SU-DHL-6 (cell line): Measurements from ENCODE around the gene ZNF423.

Source experiments
- H2AFZ ChIP-seq: fragments of 200-600 bp; sonication (generic); 2 replicates; pipeline ENCODE4 v1.6.1; 2014; ENCODE audit warnings: low read depth, mild to moderate bottlenecking, moderate library complexity, mixed read lengths, antibody characterized with exemption, low read length; ENCODE audit not compliant: severe bottlenecking
- H3F3A ChIP-seq: fragments of 200-600 bp; shearing (Covaris generic); 2 replicates; pipeline ENCODE4 v1.6.0; 2016; ENCODE audit warnings: antibody characterized with exemption, mild to moderate bottlenecking; ENCODE audit not compliant: insufficient read depth
- H3K27ac ChIP-seq: fragments of 200-600 bp; sonication (generic); 2 replicates; pipeline ENCODE4 v1.5.1; 2016; ENCODE audit warnings: low read depth, mild to moderate bottlenecking, low read length, moderate library complexity, mixed read lengths
- H3K27me3 ChIP-seq: fragments of 200-600 bp; sonication (generic), shearing (Covaris generic); 2 replicates; pipeline ENCODE4 v1.6.0; 2014; ENCODE audit warnings: mild to moderate bottlenecking, low read length
- H3K36me3 ChIP-seq: fragments of 200-600 bp; sonication (generic); 2 replicates; pipeline ENCODE4 v1.6.1; 2014; ENCODE audit warnings: mild to moderate bottlenecking, low read length, mixed read lengths
- H3K4me2 ChIP-seq: fragments of 300-600, 200-600 bp; shearing (Covaris generic), sonication (generic); 2 replicates; pipeline ENCODE4 v1.6.0; 2014; ENCODE audit warnings: low read length, low read depth, mild to moderate bottlenecking; ENCODE audit not compliant: poor library complexity, severe bottlenecking
- H3K4me3 ChIP-seq: fragments of 200-600 bp; sonication (generic); 2 replicates; pipeline ENCODE4 v1.5.1; 2014; ENCODE audit warnings: antibody characterized with exemption, low read length, mild to moderate bottlenecking, mixed read lengths; ENCODE audit not compliant: insufficient read depth, poor library complexity, severe bottlenecking
- H3K79me2 ChIP-seq: fragments of 200-600 bp; sonication (generic); 2 replicates; pipeline ENCODE4 v1.6.1; 2014; ENCODE audit warnings: mild to moderate bottlenecking, low read length, moderate library complexity; ENCODE audit not compliant: insufficient read depth
- H3K9ac ChIP-seq: fragments of 200-600 bp; sonication (generic); 2 replicates; pipeline ENCODE4 v1.7.0; 2014; ENCODE audit warnings: mild to moderate bottlenecking, low read length
- H3K9me2 ChIP-seq: fragments of 200-600 bp; sonication (generic); replicated peaks from 2 replicates; pipeline ENCODE4 v1.6.1; 2014; ENCODE audit warnings: low read length; ENCODE audit not compliant: insufficient read depth
- H3K9me3 ChIP-seq: fragments of 200-600 bp; sonication (generic); 2 replicates; pipeline ENCODE4 v1.6.1; 2014; ENCODE audit warnings: low read length, mixed read lengths; ENCODE audit not compliant: insufficient read depth
- H4K20me1 ChIP-seq: fragments of 200-600 bp; sonication (generic); 2 replicates; pipeline ENCODE4 v1.6.1; 2014; ENCODE audit warnings: low read depth, mild to moderate bottlenecking, antibody characterized with exemption, low read length, moderate library complexity, mixed read lengths
- CTCF ChIP-seq: fragments of 200-600 bp; sonication (generic); IDR thresholded peaks from one replicate; pipeline ENCODE4 v1.5.1; 2017; ENCODE audit warnings: antibody characterized with exemption, mild to moderate bottlenecking, low read length, moderate library complexity; ENCODE audit not compliant: insufficient read depth, poor library complexity, severe bottlenecking
- EZH2phosphoT487 ChIP-seq: fragments of 200-600 bp; sonication (generic), shearing (Covaris generic); conservative IDR thresholded peaks from 2 replicates; pipeline ENCODE4 v1.6.1; 2018; ENCODE audit warnings: mild to moderate bottlenecking, antibody characterized with exemption, low read length, moderate library complexity, mixed read lengths

The ZNF423 gene

DNA sequence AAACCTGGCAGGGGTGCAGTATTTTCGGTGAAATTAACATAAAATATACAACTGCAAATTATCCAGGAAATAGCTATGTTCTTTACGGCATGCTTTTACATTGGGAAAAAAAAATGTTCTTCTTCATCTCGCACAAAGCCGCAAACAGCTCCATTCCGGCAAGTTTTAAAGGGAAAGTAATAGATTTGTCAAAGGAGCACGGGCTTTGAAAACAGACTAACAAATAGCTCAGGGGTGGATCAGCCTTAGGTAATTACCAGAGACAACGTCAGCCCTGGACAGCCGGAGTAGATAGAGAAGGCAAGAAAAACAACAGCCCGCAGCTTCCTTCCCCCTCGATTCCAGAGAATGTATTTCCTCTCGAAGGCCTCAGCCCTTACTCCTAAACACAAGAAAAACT lies 259.8 kb downstream of the ZNF423 start:
- TF ChIP-seq CTCF: no peak
- Histone ChIP-seq H3K9ac (no peak overlapping the region), H3K36me3 (no peaks in the 10 kb centered on the region), H3K27me3 (no peaks in the 10 kb centered on the region), H3K9me2 (no peaks in the 10 kb centered on the region), H2AFZ (no peak overlapping the region), H3K79me2 (no peaks in the 10 kb centered on the region), H4K20me1 (no peaks in the 10 kb centered on the region), H3F3A (no peaks in the 10 kb centered on the region), H3K27ac (no peak overlapping the region), H3K4me2 (no peak overlapping the region), H3K9me3 (no peaks in the 10 kb centered on the region), H3K4me3 (no peak overlapping the region)

DNA sequence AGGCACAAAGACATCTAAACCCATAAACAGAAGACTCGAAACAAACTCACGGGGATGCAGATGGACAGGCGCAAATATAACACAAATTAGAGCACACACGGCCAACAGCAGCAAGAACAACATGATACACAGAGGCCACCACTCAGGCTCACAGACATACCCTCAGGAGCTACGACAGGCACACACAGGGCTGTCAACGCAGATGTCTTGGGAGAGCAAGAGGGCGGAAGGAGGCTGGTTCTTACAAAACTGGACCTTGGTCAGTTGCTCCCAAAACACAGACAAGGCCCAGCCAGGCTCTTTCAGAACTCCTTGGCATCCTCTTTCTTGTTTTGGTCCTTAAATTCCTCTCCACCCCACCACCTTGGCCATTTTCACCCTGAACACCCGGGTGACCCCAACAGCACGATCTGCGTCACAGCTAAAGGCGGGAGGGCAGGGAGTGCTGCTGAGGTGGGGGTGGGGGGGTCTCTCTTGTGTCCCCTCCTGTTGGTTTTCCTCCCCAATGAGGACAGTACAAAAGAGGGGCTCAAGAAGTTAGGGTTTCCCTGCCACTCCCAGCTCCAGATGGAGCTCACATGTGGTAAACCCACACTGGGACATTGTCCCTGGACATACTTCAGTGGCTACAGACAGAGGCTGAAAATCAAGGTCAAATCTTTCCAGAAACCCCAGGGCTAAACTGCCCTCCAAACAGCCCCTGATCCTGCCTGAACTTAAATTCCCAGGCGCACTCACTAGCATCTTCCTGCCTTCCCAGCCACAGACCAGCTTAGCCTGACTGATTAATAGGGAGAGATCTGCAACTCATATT lies 261.0 kb downstream of the ZNF423 start:
- Histone ChIP-seq H2AFZ (no peak overlapping the region), H3K4me2 (no peak overlapping the region), H3K36me3 (no peaks in the 10 kb centered on the region), H4K20me1 (no peaks in the 10 kb centered on the region), H3K79me2 (no peaks in the 10 kb centered on the region), H3K9me2 (no peaks in the 10 kb centered on the region), H3K27ac (no peak overlapping the region), H3F3A (no peaks in the 10 kb centered on the region), H3K9me3 (no peaks in the 10 kb centered on the region), H3K9ac (no peak overlapping the region), H3K4me3 (no peak overlapping the region), H3K27me3 (no peaks in the 10 kb centered on the region)
- TF ChIP-seq EZH2phosphoT487: no peak
- TF ChIP-seq CTCF: no peak

DNA sequence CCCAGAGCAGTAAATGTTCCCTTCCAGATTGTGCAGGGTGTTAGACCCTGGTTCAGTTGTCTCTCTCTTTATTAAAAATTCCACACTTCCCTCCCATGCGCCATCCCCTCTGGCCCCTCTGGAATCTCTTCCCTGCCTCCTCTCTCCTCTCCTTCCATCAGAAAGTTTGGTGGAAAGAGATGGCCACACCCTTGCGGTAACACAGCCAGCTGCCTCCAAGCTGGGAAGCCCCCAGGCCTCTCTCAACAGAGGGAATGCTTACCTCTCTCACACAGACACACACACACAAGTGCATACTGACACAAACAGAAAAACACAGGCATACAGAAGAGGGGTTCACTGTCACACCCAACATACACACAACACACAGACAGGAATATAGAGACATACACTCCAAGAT lies 261.8 kb downstream of the ZNF423 start:
- Histone ChIP-seq H3K79me2 (no peaks in the 10 kb centered on the region), H3K9ac (no peak overlapping the region), H3K9me3 (no peaks in the 10 kb centered on the region), H3K4me2 (no peak overlapping the region), H3F3A (no peaks in the 10 kb centered on the region), H3K4me3 (no peak overlapping the region), H3K36me3 (no peaks in the 10 kb centered on the region), H3K9me2 (no peaks in the 10 kb centered on the region), H4K20me1 (no peaks in the 10 kb centered on the region), H3K27me3 (no peaks in the 10 kb centered on the region), H3K27ac (no peak overlapping the region), H2AFZ (no peak overlapping the region)
- no peak for TF ChIP-seq CTCF
- TF ChIP-seq EZH2phosphoT487: no peak
